Activated CD4-positive, CD25-positive, alpha-beta regulatory T cell treated with anti-CD3 and anti-CD28 coated beads, Interleukin-2, amount 50 U/mL, for 24 hours (primary cell): Measurements from ENCODE around the gene NUAK1.

ENCODE experiments used
- ATAC-seq, 2 donors: fragments of 150-1000 bp; cut with Tn5 transposase; one replicate each; pipeline ENCODE4 v1.10.0; 2021; ENCODE audit warnings: mild to moderate bottlenecking in 1 of 2, moderate library complexity in 1 of 2

Gene NUAK1

GRCh38 chr12:106080791-106081170 is 58.0 kb downstream of the NUAK1 start:
- ATAC-seq = no peak

GRCh38 chr12:106080041-106080790 is 58.5 kb downstream of the NUAK1 start:
- ATAC-seq = no peak

DNA sequence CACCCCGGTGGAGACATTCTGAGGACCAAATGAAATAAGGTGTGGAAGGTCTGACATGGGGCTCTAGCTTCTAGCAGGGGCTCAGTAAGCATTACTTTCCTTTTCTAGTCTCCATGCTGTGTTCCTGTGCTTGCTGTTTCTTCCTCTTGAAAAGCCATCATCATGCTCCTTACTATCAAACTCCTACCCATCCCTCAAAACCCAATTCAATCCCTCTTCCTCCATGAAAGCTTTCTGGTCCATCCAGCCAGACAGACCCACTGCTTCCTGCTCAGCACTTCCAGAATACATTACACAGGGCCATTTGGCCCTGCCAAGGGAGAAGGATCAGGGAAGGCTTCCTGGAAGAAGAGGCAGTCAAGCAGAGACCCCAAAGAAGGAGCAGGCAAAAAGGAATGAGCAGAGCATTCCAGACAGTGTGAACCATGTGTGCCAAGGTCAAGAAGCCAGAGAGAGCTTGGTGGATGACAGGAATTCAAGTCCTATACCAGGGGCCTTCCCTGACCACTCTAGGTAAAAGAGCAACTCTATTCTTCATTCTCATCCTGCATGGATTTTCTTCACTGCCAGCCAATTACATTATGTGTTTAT is 59.5 kb downstream of the NUAK1 start:
- ATAC-seq = no peak

- ATAC-seq = no peak
These were observed 60.3 kb downstream of the NUAK1 start for GRCh38 chr12:106078358-106079010.

DNA sequence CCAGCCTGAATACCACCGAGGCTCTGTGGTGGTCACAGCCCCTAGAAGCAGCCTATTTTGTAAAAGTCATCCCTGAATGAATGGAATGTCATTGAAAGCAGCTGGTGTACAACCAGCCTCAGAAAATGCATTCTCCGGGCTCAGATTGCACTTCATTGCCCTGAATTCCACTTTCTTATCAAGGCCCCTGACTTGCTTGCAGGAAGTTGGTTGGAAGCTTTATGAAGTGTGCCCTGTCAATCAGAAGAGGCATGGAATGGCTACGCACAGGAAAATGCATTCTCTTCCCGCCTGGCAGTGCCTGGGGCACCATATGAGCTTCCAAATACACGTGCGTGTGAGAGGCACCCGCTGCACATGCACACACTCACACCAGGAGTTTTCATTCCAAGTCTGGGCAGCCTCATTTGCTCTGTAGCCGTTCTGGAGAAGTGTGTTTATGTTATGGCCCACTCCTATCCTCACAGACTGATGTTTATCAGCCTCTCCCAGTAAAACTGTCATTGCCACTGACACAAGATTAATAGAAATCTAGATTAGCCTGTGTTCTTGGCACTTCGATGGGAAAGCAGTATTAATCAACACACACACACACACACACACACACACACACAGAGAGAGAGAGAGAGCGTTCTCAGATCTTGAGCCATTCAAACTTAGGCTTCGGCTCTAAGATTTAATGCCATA is 63.9 kb downstream of the NUAK1 start:
- no peak for ATAC-seq

DNA sequence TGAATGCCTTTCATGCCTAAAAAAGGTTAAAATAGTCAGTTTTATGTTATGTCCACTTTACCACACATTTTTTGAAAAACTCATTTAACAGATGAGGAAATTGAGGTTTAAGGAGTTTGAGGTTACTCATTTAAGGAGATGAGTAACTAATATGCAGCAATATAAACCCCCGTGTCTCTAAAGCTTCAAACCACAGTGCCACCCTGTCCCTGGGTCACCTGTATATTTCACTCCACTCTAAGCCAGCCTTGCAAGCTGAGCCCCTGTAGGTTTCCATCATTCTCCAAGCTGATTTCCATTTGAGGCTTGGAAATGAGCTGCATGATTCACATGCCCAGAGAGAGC is 64.4 kb downstream of the NUAK1 start:
- no peak for ATAC-seq

- peak in 1 of 2 donors; percentile 38 for ATAC-seq
These were observed 65.6 kb downstream of the NUAK1 start for GRCh38 chr12:106073179-106073578.

DNA sequence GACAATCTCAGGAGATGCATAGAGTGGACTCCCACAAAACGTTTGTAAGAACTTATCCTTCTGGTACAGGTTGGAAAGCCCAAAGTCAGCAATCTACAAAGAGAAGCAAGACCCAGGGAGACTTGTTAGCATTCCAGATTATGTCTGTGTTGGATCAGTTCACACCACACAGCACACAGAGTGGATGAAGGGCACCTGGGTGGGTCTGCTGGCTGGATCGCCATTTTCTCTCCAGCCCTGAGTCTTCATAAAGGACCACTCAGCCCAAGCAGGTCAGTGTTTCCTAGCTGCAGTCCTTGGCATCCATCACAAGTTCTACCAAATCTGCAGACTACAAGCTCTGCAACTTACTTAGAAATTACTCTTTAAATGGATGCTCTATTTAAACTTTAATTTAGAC is 66.0 kb downstream of the NUAK1 start:
- ATAC-seq = no peak

GRCh38 chr12:106071686-106072085 is 67.1 kb downstream of the NUAK1 start:
- ATAC-seq = no peak

- ATAC-seq = no peak
These were observed 68.1 kb downstream of the NUAK1 start for GRCh38 chr12:106070611-106071010.

- no peak for ATAC-seq
These were observed 68.6 kb downstream of the NUAK1 start for GRCh38 chr12:106070147-106070546.

GRCh38 chr12:106068296-106068695 is 70.5 kb downstream of the NUAK1 start:
- ATAC-seq = no peak

- no peak for ATAC-seq
These were observed 71.0 kb downstream of the NUAK1 start for GRCh38 chr12:106067606-106068205.

DNA sequence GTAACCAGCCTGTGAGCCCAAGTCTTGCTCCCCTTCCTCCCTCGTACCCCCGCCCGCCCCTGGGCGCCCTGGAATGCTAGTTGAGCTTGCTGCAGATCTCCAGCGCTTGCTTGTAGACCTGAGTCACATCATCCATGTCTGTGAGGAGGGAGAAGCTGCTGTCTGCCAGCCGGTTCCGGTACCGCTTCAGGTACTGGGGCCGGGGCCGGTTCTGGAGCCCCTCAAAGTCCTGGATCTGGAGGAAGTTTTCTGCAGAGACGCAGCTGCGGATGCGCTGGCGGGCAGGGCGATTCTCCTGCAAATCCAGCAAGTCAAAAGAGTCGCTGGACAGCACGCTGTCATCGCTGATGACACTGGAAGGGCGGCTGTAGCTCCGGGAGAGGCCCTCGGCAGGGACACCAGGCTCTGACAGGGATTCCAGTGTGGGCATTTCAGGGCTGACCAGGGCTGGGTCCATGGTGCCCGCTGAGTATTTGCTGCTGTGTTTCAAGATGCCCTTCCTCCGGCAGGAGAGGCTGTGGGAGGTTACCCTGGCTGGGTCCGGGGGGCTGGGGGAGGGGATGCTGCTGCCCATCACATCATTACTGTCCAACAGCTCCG is 71.9 kb downstream of the NUAK1 start:
- no peak for ATAC-seq

- no peak for ATAC-seq
These were observed 72.6 kb downstream of the NUAK1 start for GRCh38 chr12:106066051-106066705.

GRCh38 chr12:106065506-106065905 is 73.2 kb downstream of the NUAK1 start:
- ATAC-seq = no peak

DNA sequence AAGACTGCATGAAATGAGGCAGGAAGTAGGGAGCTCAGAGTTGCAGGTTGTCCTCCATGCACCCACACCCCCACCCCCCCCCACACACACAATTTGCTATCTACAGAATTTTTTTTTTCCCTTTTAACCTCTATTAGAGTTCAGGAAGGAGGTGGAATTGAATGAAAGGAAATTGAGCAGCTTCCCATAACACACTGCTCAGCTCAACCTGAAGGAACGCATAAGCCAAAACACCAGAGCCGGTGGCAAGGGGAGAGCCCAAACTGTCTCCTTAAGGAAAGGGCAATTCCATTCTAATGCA is 74.1 kb downstream of the NUAK1 start:
- no peak for ATAC-seq

DNA sequence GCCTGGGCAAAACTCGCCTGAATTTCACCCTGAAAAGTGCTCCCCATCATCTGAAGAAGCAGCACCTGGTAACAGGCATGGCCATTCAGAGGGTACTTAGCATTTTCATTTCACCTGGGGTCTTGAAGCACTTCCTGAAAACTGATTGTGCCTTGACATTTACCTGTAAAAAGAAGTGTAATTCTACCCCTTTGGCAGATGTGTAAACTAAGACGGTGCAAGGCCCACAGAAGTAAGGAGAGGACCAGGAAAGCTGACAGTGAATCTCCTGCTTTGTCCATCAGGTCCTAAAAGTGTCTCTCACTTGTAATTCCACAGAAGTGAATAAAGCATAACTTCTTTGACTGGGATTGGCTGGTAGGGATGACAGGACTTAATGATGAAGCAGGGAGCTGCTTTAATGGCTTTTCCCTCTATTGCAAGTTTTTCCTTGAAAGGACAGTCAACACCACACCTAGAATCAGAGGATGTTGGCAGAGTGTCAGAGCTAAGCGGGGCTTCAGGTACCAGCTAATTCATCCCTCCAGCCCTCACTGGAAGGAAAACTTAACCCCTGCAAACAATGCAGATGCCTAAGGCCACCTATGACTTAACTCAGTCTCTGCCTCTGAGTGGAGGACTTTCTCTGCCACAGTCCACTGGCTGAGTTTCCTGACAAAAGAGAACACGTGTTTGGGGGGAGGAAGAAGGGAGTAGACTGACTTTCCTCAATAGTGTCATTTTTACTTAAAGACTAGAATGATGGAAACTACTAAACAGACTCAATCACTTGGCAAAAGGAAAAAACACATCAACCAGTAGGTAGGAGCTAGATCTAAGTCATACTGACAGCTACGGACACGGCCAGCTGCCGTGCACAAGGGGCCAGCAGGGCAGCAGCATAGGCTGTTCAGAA is 74.7 kb downstream of the NUAK1 start:
- ATAC-seq = no peak

- no peak for ATAC-seq
These were observed 76.1 kb downstream of the NUAK1 start for GRCh38 chr12:106062693-106063092.

DNA sequence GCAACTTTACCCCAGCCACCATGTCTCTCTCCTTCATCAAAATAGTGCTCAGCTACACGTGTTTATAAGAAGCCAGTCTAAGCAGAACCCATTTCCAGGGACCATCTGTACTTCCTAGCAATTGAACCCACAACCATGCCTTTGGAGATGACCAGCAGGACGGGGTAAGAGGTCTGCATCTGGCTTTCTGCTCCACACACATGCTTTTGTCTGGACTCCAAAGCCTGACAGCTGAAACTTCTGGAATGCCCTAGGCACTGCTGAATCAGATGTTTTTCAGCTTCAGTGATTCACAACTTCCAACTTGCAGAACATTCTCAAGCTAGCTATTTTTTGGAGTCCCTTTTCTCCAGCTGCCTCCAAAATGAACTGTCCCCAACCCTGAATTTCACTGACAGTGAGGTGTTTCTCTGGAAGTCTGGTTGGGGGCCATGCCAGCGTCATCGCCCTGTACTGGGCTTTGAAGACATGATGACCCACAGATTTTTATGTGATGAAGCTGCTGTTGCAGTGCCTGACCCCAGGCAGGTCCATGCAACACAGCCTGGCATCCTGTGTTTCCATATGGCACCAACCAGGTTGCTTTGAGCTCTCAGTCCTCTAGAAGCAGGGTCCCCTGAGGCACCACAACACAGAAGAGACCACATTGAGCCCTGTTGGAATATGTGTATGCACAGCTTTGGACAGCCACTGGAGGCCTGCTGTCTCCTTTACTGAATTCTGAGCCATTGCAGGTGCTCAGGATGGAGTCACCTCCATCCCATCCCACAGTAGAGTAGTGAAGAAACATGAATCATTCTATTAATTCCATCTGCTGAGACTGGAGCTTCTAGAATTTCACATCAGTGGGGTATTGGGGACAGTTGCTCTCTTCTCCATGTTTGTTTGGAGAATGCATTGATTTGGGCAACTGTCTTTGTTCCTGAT is 80.2 kb downstream of the NUAK1 start:
- ATAC-seq = no peak
